Coronary artery (tissue), 2 donors: Measurements from ENCODE around the gene UQCRH.

ENCODE experiments used
- DNase-seq: peaks from one replicate; pipeline ENCODE4 v3.0.0-alpha.2; 2017; ENCODE audit warnings: low spot score
- H3K27ac ChIP-seq, 2 donors: fragments of 200-600 bp; sonication (generic); one replicate each; pipeline ENCODE4 v1.5.1; 2016 to 2019
- H3K4me3 ChIP-seq: fragments of 200-600 bp; sonication (generic); 2 replicates; pipeline ENCODE4 v1.5.1; 2016; ENCODE audit warnings: mild to moderate bottlenecking, moderate library complexity
- TF ChIP-seq, protein P1 (sequence below): fragments of 200-600 bp; sonication (generic); IDR thresholded peaks from one replicate; pipeline ENCODE4 v1.5.1; 2019; ENCODE audit warnings: antibody characterized with exemption

Gene UQCRH

GRCh38 chr1:46274225-46275029 is 29.1 kb upstream of the UQCRH start:
- H3K4me3 ChIP-seq = no peak overlapping the region
- TF ChIP-seq, protein P1, sequence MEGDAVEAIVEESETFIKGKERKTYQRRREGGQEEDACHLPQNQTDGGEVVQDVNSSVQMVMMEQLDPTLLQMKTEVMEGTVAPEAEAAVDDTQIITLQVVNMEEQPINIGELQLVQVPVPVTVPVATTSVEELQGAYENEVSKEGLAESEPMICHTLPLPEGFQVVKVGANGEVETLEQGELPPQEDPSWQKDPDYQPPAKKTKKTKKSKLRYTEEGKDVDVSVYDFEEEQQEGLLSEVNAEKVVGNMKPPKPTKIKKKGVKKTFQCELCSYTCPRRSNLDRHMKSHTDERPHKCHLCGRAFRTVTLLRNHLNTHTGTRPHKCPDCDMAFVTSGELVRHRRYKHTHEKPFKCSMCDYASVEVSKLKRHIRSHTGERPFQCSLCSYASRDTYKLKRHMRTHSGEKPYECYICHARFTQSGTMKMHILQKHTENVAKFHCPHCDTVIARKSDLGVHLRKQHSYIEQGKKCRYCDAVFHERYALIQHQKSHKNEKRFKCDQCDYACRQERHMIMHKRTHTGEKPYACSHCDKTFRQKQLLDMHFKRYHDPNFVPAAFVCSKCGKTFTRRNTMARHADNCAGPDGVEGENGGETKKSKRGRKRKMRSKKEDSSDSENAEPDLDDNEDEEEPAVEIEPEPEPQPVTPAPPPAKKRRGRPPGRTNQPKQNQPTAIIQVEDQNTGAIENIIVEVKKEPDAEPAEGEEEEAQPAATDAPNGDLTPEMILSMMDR = no peak
- H3K27ac ChIP-seq = no peak overlapping the region
- DNase-seq = no peak

GRCh38 chr1:46275030-46275337 is 28.5 kb upstream of the UQCRH start:
- TF ChIP-seq, protein P1 = no peak
- Histone ChIP-seq H3K27ac (no peak overlapping the region), H3K4me3 (no peak overlapping the region)
- no peak for DNase-seq

- no peak for DNase-seq
- TF ChIP-seq, protein P1 = no peak
- Histone ChIP-seq H3K27ac (no peak overlapping the region), H3K4me3 (no peak overlapping the region)
Measured at GRCh38 chr1:46277658-46278373, 25.7 kb upstream of the UQCRH start.

- Histone ChIP-seq H3K27ac (no peak overlapping the region), H3K4me3 (no peak overlapping the region)
- DNase-seq = no peak
- TF ChIP-seq, protein P1 = no peak
Measured at GRCh38 chr1:46278807-46279206, 24.7 kb upstream of the UQCRH start.

DNA sequence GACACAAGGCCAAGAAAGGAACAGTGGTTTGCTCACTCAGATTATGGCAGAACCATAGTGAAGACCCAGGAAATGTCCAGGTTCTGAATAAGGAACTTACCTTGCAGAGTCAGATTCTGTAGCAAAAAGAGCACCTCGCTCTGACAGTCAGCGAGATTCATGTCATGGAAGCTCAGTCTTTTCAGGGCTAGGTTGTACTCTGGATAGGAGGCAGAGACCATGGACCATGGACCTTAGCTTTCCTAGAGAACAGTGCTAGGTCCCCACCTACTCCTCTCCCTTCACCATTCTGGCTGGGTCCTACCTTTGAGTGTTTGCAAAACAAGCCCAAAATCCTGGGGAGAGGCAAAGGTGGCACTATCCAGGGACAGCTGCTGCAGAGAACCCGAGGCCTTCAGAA is 23.4 kb upstream of the UQCRH start:
- TF ChIP-seq, protein P1 = no peak
- DNase-seq = no peak
- no peak overlapping the region for H3K27ac ChIP-seq
- H3K4me3 ChIP-seq = no peak overlapping the region

DNA sequence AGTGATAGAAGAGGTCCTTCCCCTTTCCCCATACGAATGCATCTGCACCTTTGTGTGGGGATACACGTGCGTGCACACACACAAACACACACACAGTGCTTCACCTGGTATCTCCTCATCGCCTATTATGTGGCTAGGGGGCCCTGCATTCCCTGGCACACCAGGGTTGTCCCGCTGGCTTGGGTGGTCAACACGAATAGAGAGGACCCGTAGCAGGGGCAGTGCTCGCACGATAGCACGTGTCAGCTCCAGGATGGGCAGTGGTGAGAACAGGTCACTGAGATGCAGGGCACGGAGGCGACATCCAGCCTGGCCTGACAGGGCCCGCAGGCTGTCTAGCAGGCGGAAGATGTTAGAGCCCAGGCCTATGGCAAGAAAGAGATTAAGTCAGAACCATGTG is 22.5 kb upstream of the UQCRH start:
- DNase-seq = no peak
- TF ChIP-seq, protein P1 = no peak
- no peak overlapping the region for H3K4me3 ChIP-seq
- no peak overlapping the region for H3K27ac ChIP-seq

DNA sequence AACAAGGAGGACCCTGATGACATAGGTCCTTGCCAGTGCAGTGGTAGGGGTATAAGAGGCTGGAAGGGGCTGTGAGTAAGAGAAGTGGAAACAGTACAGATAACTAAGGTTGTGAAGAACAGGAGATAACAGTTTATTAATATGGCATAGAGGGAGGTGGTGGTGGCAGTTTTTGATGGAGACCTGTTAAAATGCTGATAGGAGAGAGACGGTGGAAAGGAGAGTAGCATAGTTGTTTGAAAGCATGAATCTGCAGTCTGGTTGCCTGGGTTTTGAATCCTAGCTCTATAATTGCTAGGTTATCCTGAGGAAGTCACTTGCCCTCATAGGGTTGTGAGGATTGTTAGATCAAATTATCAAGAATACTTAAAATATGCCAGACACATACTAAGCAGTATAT is 19.4 kb upstream of the UQCRH start:
- Histone ChIP-seq H3K27ac (no peak overlapping the region), H3K4me3 (no peak overlapping the region)
- TF ChIP-seq, protein P1 = no peak

More for the DNA sequence above, 19.4 kb upstream of the UQCRH start:
- DNase-seq = no peak
